ENCODE data around the gene DNAJC18.

GRCh38 chr5:139472386-139473030 lies 33.2 kb upstream of the DNAJC18 start:
- TF ChIP-seq CTCF (IDR thresholded peaks at IDR 0.05; ENCODE audit: low read length), result no peak
- TF ChIP-seq EZH2 (IDR thresholded peaks at IDR 0.05; ENCODE audit: borderline replicate concordance, low read length), result no peak

Measured in OCI-LY1 (cell line).